ENCODE measurements around the gene TEX51. TPM values are rescaled to one million over a fixed set of nuclear protein-coding genes. Genes with fewer than 3 reads are reported as not detected.

The TEX51 gene
- total RNA-seq, 1 donor from 2014 or later: not detected

DNA sequence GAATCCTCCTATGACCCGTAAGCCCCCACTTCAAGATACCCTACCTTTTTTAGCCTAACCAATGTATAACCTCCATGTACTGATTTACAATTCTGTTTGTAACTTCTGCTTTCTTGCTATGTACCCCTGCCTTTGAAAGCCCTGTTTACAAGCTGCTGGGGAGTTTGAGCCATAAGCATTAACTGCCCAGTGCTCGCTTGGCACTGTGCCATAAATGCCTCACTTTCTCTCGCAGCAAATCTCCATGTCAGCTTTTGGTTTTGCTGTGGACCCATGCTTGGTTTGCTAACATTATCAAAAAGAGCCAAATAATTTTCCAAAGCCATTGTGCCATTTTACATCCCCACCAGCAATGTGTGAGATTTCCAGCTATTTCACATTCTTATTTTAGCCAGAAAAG, 51.8 kb downstream of the TEX51 start:
- H3K36me3 Mint-ChIP-seq (ENCODE audit: low read depth): no peaks in the 10 kb centered on the region

More for the DNA sequence above, 51.8 kb downstream of the TEX51 start:
- no peak overlapping the region for H3K4me3 Mint-ChIP-seq
- H3K9me3 Mint-ChIP-seq: no peaks in the 10 kb centered on the region
- intact Hi-C loops (cut with micrococcal nuclease): no loop called here
- no peak for DNase-seq
- no peaks in the 10 kb centered on the region for H3K4me1 Mint-ChIP-seq
- peaks cover 5% of the 10 kb centered on the region for H3K27me3 Mint-ChIP-seq
- H3K27ac Mint-ChIP-seq: no peak overlapping the region

Other genes with a start within 250 kb of the TEX51 start
- gene GYPC, start 242.7 kb upstream of the TEX51 start, total RNA-seq: 120 and 122 TPM in 2 replicates
- 38.3 and 39.7 TPM in 2 replicates for gene BIN1, start 208.3 kb downstream of the TEX51 start, total RNA-seq